ENCODE measurements around the gene KRAS.

GRCh38 chr12:25257590-25258324 is 7.0 kb upstream of the KRAS start:
- no peak for TF ChIP-seq CTCF (IDR thresholded peaks at IDR 0.05)
- TF ChIP-seq ZFX (IDR thresholded peaks at IDR 0.05; ENCODE audit: borderline replicate concordance): no peak
